Spleen (tissue), 7 donors: ENCODE results near the gene MYOCD.

Experiments
- CTCF ChIP-seq, 11 experiments: fragments of 200-600 bp in 7 of 11; fragments of 450-650 bp in 4 of 11; sonication (generic) in 4 of 11; IDR thresholded peaks in 8 of 11; conservative IDR thresholded peaks in 3 of 11; 1 replicate in 7 of 11; 2 replicates in 4 of 11; pipeline versions ENCODE4 v1.4.0 to v1.8.0; 2016 to 2021; ENCODE audit warnings: antibody characterized with exemption in 11 of 11, inconsistent platforms in 4 of 11, mild to moderate bottlenecking in 1 of 11
- POLR2A ChIP-seq, 3 donors: fragments of 450-650 bp; IDR thresholded peaks; one replicate each; pipeline ENCODE4 v1.5.1; 2017; ENCODE audit warnings: antibody characterized with exemption in 3 of 3, mild to moderate bottlenecking in 1 of 3
- POLR2AphosphoS5 ChIP-seq, 3 donors: sonication (generic); formaldehyde crosslinking; IDR thresholded peaks; one replicate each; pipeline ENCODE4 v1.5.1; 2017; ENCODE audit warnings: antibody characterized with exemption in 3 of 3
- donor health status: DM: no; HTN: no; CAD: no; lungs with moderate emphysema.
- donor health status: DM: no; HTN: no; CAD: no.
- donor health status: DM: no; HTN: no; CAD: no.

- no peak for TF ChIP-seq CTCF (IDR thresholded peaks at IDR 0.05 in 8 of 11, conservative IDR thresholded peaks at IDR 0.05 in 3 of 11)
- no peak for TF ChIP-seq POLR2AphosphoS5 (IDR thresholded peaks at IDR 0.05)
- TF ChIP-seq POLR2A (IDR thresholded peaks at IDR 0.05), result no peak
Observed at GRCh38 chr17:12665263-12666210, at the start of gene MYOCD.
